WTC11 (cell line): ENCODE results near the gene RRAGA. TPM values are rescaled to one million over a fixed set of nuclear protein-coding genes. Genes with fewer than 3 reads are reported as not detected.
"Not testable (repeated sequence)": the region's sequence is repeated elsewhere in the genome, so short reads cannot be mapped to it uniquely, and the experiment has no call there.

Experiments used
- ATAC-seq: fragments of 200-7000 bp; cut with Tn5 transposase; 2 replicates; pipeline ENCODE4 v1.10.0; 2021; ENCODE audit warnings: mild to moderate bottlenecking, moderate library complexity
- CTCF ChIA-PET: fragments of 300-600 bp; sonication (Branson Sonifier 250); formaldehyde crosslinking; loops from one replicate; lab custom pipeline; 2021; ENCODE audit warnings: antibody characterized with exemption; lab: Charles Lee
- POLR2A ChIA-PET: fragments of 350-600 bp; sonication (Branson Sonifier 250); formaldehyde crosslinking; loops from one replicate; lab custom pipeline; 2021; ENCODE audit warnings: antibody characterized with exemption; lab: Charles Lee
- DNase-seq: peaks from one replicate; pipeline ENCODE4 v3.0.0; 2021; ENCODE audit warnings: low spot score
- H3K27ac Mint-ChIP-seq: 2 replicates; pipeline ENCODE4 v1.8.0; 2021; ENCODE audit warnings: mixed read lengths
- H3K27me3 Mint-ChIP-seq: 2 replicates; pipeline ENCODE4 v1.8.0; 2021; ENCODE audit warnings: low read depth, mild to moderate bottlenecking, moderate library complexity, mixed read lengths
- H3K36me3 Mint-ChIP-seq: 2 replicates; pipeline ENCODE4 v1.8.0; 2021; ENCODE audit warnings: mixed read lengths
- H3K4me1 Mint-ChIP-seq: 2 replicates; pipeline ENCODE4 v1.8.0; 2022; ENCODE audit warnings: mixed read lengths
- H3K4me3 Mint-ChIP-seq: 2 replicates; pipeline ENCODE4 v1.8.0; 2021; ENCODE audit warnings: mild to moderate bottlenecking, moderate library complexity, mixed read lengths
- H3K9me3 Mint-ChIP-seq: 2 replicates; pipeline ENCODE4 v1.8.0; 2021; ENCODE audit warnings: mixed read lengths
- CBFB ChIP-seq: sonication (generic); formaldehyde crosslinking; IDR thresholded peaks from 2 replicates; pipeline ENCODE4 v1.8.1; 2022; ENCODE audit warnings: mild to moderate bottlenecking, low read depth, missing genetic modification reagents
- GABPB1 ChIP-seq: sonication (generic); formaldehyde crosslinking; IDR thresholded peaks from 2 replicates; pipeline ENCODE4 v1.8.1; 2023; ENCODE audit warnings: mild to moderate bottlenecking, missing genetic modification reagents
- HMGA2 ChIP-seq: fragments of 250-450 bp; sonication (Bioruptor Pico); IDR thresholded peaks from 2 replicates; pipeline ENCODE4 v1.4.0; 2021; ENCODE audit warnings: mild to moderate bottlenecking, moderate library complexity
- NFYB ChIP-seq: sonication (generic); formaldehyde crosslinking; conservative IDR thresholded peaks from 2 replicates; pipeline ENCODE4 v1.8.0; 2022; ENCODE audit warnings: low read depth, missing genetic modification reagents
- NR2C2 ChIP-seq: sonication (generic); formaldehyde crosslinking; IDR thresholded peaks from 2 replicates; pipeline ENCODE4 v1.8.0; 2022; ENCODE audit warnings: mild to moderate bottlenecking, missing genetic modification reagents
- NR3C1 ChIP-seq: sonication (generic); formaldehyde crosslinking; conservative IDR thresholded peaks from 2 replicates; pipeline ENCODE4 v1.8.1; 2023; ENCODE audit warnings: low read depth, mild to moderate bottlenecking, missing genetic modification reagents
- OVOL2 ChIP-seq: fragments of 250-450 bp; sonication (Bioruptor Pico); IDR thresholded peaks from 2 replicates; pipeline ENCODE4 v1.9.0; 2021; ENCODE audit warnings: mild to moderate bottlenecking, borderline replicate concordance
- RELA ChIP-seq: sonication (generic); formaldehyde crosslinking; IDR thresholded peaks from 2 replicates; pipeline ENCODE4 v1.8.1; 2022; ENCODE audit warnings: missing genetic modification reagents, mild to moderate bottlenecking, borderline replicate concordance
- TP53 ChIP-seq: sonication (generic); formaldehyde crosslinking; IDR thresholded peaks from 2 replicates; pipeline ENCODE4 v1.8.1; 2023; ENCODE audit warnings: mild to moderate bottlenecking, missing genetic modification reagents
- ZBTB21 ChIP-seq: sonication (generic); formaldehyde crosslinking; IDR thresholded peaks from 2 replicates; pipeline ENCODE4 v1.8.1; 2023; ENCODE audit warnings: mild to moderate bottlenecking, missing genetic modification reagents, borderline replicate concordance
- ZNF317 ChIP-seq: sonication (generic); formaldehyde crosslinking; IDR thresholded peaks from 2 replicates; pipeline ENCODE4 v1.8.1; 2023; ENCODE audit warnings: low read depth, mild to moderate bottlenecking, moderate library complexity, missing genetic modification reagents, borderline replicate concordance
- ZNF416 ChIP-seq: fragments of 250-450 bp; sonication (Bioruptor Pico); IDR thresholded peaks from 2 replicates; pipeline ENCODE4 v1.9.0; 2021; ENCODE audit warnings: mild to moderate bottlenecking, inconsistent platforms
- total RNA-seq: library from RNA; stranded (reverse); gene quantifications from 3 replicates; pipeline ENCODE4 v1.2.3, GENCODE V29; 2021
- TF ChIP-seq, protein P1 (sequence below): sonication (generic); formaldehyde crosslinking; conservative IDR thresholded peaks from 2 replicates; pipeline ENCODE4 v1.8.1; 2022; ENCODE audit warnings: mild to moderate bottlenecking, missing genetic modification reagents
- TF ChIP-seq, protein P2 (sequence below): sonication (generic); formaldehyde crosslinking; IDR thresholded peaks from 2 replicates; pipeline ENCODE4 v1.8.0; 2022; ENCODE audit warnings: missing genetic modification reagents
- TF ChIP-seq, protein P3 (sequence below): sonication (generic); formaldehyde crosslinking; IDR thresholded peaks from 2 replicates; pipeline ENCODE4 v1.8.1; 2023; ENCODE audit warnings: mild to moderate bottlenecking, missing genetic modification reagents, moderate library complexity
- TF ChIP-seq, protein P4 (sequence below): fragments of 250-450 bp; sonication (Bioruptor Pico); IDR thresholded peaks from 2 replicates; pipeline ENCODE4 v2.1.2; 2022; ENCODE audit warnings: mild to moderate bottlenecking, moderate library complexity

RRAGA gene
- total RNA-seq, 1 experiment from 2014 or later, result 50.1 TPM

DNA sequence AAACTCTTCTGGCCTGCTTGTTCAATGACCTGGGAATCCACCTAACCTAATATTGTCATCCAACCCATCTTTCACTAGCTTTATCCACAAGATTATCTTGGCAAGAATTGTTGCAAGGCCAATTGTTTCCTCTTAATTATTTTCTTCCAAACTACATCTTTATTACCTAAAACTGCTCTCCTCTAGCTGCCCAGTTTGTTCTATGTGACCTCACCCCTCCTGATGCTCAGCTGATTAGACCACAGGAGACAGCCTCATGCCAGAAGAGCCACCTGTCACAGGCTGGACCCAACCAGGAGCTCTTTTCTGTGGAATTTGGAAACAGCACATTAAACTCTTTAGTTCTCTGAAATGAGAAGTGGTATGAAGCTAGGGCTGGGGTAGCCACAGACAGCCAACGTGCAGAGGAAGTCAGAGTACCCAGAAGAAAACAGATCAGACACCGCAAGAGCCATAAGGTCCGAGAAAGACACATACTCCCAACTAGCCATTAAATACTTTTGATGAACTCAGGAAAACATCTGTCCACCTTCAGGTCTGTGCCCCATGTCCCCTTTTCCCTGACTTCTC is 28.3 kb upstream of the RRAGA start:
- no peak overlapping the region for H3K27ac Mint-ChIP-seq
- ChIA-PET POLR2A (no interaction called here), CTCF (interaction anchor here (1.2 kb wide), 1 partner anchor 28 kb away, joined by 4 read pairs; the partner anchor contains the start of gene RRAGA)
- H3K9me3 Mint-ChIP-seq, result peaks cover 15% of the 10 kb centered on the region
- peaks cover 7% of the 10 kb centered on the region; the same call in 1 of the 2 replicates for H3K36me3 Mint-ChIP-seq
- no peak overlapping the region for H3K4me3 Mint-ChIP-seq
- TF ChIP-seq OVOL2 (CRISPR knock-in tag), result no peak
- TF ChIP-seq, protein P1, sequence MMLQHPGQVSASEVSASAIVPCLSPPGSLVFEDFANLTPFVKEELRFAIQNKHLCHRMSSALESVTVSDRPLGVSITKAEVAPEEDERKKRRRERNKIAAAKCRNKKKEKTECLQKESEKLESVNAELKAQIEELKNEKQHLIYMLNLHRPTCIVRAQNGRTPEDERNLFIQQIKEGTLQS, result no peak
- TF ChIP-seq NR2C2 (CRISPR knock-in tag), result no peak
- ATAC-seq (no peak), DNase-seq (no peak)
- 0 out of 2 replicates have a peak, but pooled peaks cover 4% of the 10 kb centered on the region for H3K27me3 Mint-ChIP-seq
- H3K4me1 Mint-ChIP-seq, result no peaks in the 10 kb centered on the region

DNA sequence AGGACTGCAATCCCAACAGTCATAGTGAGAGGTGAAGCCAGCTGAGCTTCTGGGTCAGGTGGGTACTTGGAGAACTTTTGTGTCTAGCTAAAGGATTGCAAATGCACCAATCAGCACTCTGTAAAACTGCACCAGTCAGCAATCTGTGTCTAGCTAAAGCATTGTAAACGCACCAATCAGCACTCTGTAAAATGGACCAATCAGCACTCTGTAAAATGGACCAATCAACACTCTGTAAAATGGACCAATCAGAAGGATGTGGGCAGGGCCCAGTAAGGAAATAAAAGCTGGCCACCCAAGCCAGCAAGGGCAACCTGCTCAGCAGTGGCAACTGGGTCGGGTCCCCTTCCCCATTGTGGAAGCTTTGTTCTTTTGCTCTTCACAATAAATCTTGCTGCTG is 27.6 kb upstream of the RRAGA start:
- POLR2A ChIA-PET, H3K27ac Mint-ChIP-seq, H3K27me3 Mint-ChIP-seq, H3K4me3 Mint-ChIP-seq, H3K4me1 Mint-ChIP-seq, ATAC-seq, H3K36me3 Mint-ChIP-seq, CTCF ChIA-PET, DNase-seq: not testable (repeated sequence)
- peak; percentile 25; the same call in 1 of the 2 replicates for TF ChIP-seq NFYB (CRISPR knock-in tag)
- peaks cover 16% of the 10 kb centered on the region for H3K9me3 Mint-ChIP-seq

DNA sequence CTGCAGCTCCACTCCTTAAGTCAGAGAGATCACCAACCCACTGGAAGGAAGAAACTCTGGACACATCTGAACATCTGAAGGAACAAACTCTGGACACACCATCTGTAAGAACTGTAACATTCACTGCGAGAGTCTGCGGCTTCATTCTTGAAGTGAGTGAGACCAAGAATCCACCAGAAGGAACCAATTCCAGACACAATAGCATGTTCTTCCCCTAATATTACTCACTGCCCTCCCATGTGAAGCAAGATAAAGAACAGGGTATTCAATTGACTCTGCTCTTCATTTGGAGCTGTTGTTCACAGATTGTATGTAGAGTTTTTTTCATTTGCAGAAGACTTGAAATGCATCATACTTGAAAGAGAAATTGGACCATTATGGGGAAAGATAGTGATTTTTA is 27.0 kb upstream of the RRAGA start:
- H3K27ac Mint-ChIP-seq, result no peak overlapping the region
- H3K4me1 Mint-ChIP-seq, result no peaks in the 10 kb centered on the region
- CTCF ChIA-PET, result no interaction called here
- no peak for ATAC-seq
- 0 out of 2 replicates have a peak, but pooled peaks cover 4% of the 10 kb centered on the region for H3K27me3 Mint-ChIP-seq
- POLR2A ChIA-PET, result no interaction called here
- H3K4me3 Mint-ChIP-seq, result no peak overlapping the region
- TF ChIP-seq GABPB1 (CRISPR knock-in tag) (no peak), NR3C1 (CRISPR knock-in tag) (no peak)
- TF ChIP-seq, protein P2, sequence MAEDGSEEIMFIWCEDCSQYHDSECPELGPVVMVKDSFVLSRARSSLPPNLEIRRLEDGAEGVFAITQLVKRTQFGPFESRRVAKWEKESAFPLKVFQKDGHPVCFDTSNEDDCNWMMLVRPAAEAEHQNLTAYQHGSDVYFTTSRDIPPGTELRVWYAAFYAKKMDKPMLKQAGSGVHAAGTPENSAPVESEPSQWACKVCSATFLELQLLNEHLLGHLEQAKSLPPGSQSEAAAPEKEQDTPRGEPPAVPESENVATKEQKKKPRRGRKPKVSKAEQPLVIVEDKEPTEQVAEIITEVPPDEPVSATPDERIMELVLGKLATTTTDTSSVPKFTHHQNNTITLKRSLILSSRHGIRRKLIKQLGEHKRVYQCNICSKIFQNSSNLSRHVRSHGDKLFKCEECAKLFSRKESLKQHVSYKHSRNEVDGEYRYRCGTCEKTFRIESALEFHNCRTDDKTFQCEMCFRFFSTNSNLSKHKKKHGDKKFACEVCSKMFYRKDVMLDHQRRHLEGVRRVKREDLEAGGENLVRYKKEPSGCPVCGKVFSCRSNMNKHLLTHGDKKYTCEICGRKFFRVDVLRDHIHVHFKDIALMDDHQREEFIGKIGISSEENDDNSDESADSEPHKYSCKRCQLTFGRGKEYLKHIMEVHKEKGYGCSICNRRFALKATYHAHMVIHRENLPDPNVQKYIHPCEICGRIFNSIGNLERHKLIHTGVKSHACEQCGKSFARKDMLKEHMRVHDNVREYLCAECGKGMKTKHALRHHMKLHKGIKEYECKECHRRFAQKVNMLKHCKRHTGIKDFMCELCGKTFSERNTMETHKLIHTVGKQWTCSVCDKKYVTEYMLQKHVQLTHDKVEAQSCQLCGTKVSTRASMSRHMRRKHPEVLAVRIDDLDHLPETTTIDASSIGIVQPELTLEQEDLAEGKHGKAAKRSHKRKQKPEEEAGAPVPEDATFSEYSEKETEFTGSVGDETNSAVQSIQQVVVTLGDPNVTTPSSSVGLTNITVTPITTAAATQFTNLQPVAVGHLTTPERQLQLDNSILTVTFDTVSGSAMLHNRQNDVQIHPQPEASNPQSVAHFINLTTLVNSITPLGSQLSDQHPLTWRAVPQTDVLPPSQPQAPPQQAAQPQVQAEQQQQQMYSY (CRISPR knock-in tag), result no peak
- TF ChIP-seq, protein P3, sequence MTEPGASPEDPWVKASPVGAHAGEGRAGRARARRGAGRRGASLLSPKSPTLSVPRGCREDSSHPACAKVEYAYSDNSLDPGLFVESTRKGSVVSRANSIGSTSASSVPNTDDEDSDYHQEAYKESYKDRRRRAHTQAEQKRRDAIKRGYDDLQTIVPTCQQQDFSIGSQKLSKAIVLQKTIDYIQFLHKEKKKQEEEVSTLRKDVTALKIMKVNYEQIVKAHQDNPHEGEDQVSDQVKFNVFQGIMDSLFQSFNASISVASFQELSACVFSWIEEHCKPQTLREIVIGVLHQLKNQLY (CRISPR knock-in tag), result no peak
- peaks cover 7% of the 10 kb centered on the region; the same call in 1 of the 2 replicates for H3K36me3 Mint-ChIP-seq
- DNase-seq, result no peak
- peaks cover 19% of the 10 kb centered on the region for H3K9me3 Mint-ChIP-seq

DNA sequence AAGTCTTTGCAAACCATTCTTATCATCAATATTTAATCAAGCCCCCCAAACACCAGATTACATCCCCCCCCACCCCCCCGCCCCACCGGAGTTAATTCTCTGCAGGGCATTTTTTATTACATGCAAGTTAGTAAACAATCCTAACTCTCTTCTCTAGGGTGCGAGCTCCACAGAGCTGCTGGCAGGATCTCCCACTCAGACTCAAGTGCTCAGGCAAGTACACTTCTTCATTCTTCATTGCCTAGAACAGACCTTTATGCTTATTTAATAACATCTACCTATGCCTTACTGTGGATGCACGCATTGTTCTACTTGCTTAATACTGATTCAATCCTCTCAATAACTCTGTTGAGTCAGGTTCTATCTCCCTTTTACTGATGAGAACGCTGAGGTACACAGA is 26.1 kb upstream of the RRAGA start:
- ATAC-seq, result no peak
- POLR2A ChIA-PET, result no interaction called here
- DNase-seq, result no peak
- peaks cover 7% of the 10 kb centered on the region; the same call in 1 of the 2 replicates for H3K36me3 Mint-ChIP-seq
- H3K4me1 Mint-ChIP-seq, result no peaks in the 10 kb centered on the region
- 0 out of 2 replicates have a peak, but pooled peaks cover 4% of the 10 kb centered on the region for H3K27me3 Mint-ChIP-seq
- H3K4me3 Mint-ChIP-seq, result no peak overlapping the region
- TF ChIP-seq CBFB (CRISPR knock-in tag) (no peak), TP53 (no peak), HMGA2 (CRISPR knock-in tag) (no peak), ZNF416 (no peak), RELA (CRISPR knock-in tag) (no peak), ZBTB21 (CRISPR knock-in tag) (no peak), ZNF317 (no peak)
- TF ChIP-seq, protein P3 (CRISPR knock-in tag), result no peak
- TF ChIP-seq, protein P4, sequence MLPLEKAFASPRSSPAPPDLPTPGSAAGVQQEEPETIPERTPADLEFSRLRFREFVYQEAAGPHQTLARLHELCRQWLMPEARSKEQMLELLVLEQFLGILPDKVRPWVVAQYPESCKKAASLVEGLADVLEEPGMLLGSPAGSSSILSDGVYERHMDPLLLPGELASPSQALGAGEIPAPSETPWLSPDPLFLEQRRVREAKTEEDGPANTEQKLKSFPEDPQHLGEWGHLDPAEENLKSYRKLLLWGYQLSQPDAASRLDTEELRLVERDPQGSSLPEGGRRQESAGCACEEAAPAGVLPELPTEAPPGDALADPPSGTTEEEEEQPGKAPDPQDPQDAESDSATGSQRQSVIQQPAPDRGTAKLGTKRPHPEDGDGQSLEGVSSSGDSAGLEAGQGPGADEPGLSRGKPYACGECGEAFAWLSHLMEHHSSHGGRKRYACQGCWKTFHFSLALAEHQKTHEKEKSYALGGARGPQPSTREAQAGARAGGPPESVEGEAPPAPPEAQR, result no peak
- no peak overlapping the region for H3K27ac Mint-ChIP-seq
- CTCF ChIA-PET, result interaction anchor here (0.8 kb wide), 1 partner anchor 442 kb away, joined by 3 read pairs; no protein-coding TSS in a partner anchor
- peaks cover 19% of the 10 kb centered on the region for H3K9me3 Mint-ChIP-seq
